ENCODE data around the gene PRRX2. TPM values are rescaled to one million over a fixed set of nuclear protein-coding genes. Genes with fewer than 3 reads are reported as not detected.
A peak's percentile ranks its signal among the peaks of the same experiment; 100 is the strongest.

Gene PRRX2
- total RNA-seq, 1 donor from 2014 or later = 10.1 TPM

GRCh38 chr9:129709438-129710168 lies 44.2 kb downstream of the PRRX2 start:
- Mint-ChIP-seq H3K36me3 (no peaks in the 10 kb centered on the region), H3K4me1 (peaks cover 30% of the 10 kb centered on the region), H3K27ac (peak overlapping the region; percentile 47), H3K27me3 (ENCODE audit: low read depth) (no peaks in the 10 kb centered on the region), H3K9me3 (no peaks in the 10 kb centered on the region), H3K4me3 (no peak overlapping the region)
- TF ChIP-seq CTCF (IDR thresholded peaks at IDR 0.05; ENCODE audit: unreplicated experiment) = no peak
- DNase-seq (ENCODE audit: low spot score in 2 of 2, unreplicated experiment in 2 of 2) = no peak

- no peak for DNase-seq (ENCODE audit: low spot score in 2 of 2, unreplicated experiment in 2 of 2)
- H3K4me1 Mint-ChIP-seq = peaks cover 30% of the 10 kb centered on the region
- H3K27me3 Mint-ChIP-seq (ENCODE audit: low read depth) = no peaks in the 10 kb centered on the region
- no peak for TF ChIP-seq CTCF (IDR thresholded peaks at IDR 0.05; ENCODE audit: unreplicated experiment)
- no peak overlapping the region for H3K27ac Mint-ChIP-seq
- no peak overlapping the region for H3K4me3 Mint-ChIP-seq
- H3K36me3 Mint-ChIP-seq = no peaks in the 10 kb centered on the region
- H3K9me3 Mint-ChIP-seq = no peaks in the 10 kb centered on the region
These were observed 44.7 kb downstream of the PRRX2 start for GRCh38 chr9:129710169-129710453.

- H3K27me3 Mint-ChIP-seq (ENCODE audit: low read depth) = no peaks in the 10 kb centered on the region
- peaks cover 30% of the 10 kb centered on the region for H3K4me1 Mint-ChIP-seq
- no peaks in the 10 kb centered on the region for H3K9me3 Mint-ChIP-seq
- DNase-seq (ENCODE audit: low spot score in 2 of 2, unreplicated experiment in 2 of 2) = no peak
- peak overlapping the region; percentile 71 for H3K27ac Mint-ChIP-seq
- no peak for TF ChIP-seq CTCF (IDR thresholded peaks at IDR 0.05; ENCODE audit: unreplicated experiment)
- no peaks in the 10 kb centered on the region for H3K36me3 Mint-ChIP-seq
- H3K4me3 Mint-ChIP-seq = peak overlapping the region; percentile 6
These were observed 47.4 kb downstream of the PRRX2 start for GRCh38 chr9:129712634-129713401.

GRCh38 chr9:129713402-129713679 lies 47.9 kb downstream of the PRRX2 start:
- DNase-seq (ENCODE audit: low spot score in 2 of 2, unreplicated experiment in 2 of 2) = no peak
- Mint-ChIP-seq H3K36me3 (no peaks in the 10 kb centered on the region), H3K27me3 (ENCODE audit: low read depth) (no peaks in the 10 kb centered on the region), H3K27ac (peak overlapping the region; percentile 71), H3K9me3 (no peaks in the 10 kb centered on the region), H3K4me3 (no peak overlapping the region), H3K4me1 (peaks cover 30% of the 10 kb centered on the region)
- TF ChIP-seq CTCF (IDR thresholded peaks at IDR 0.05; ENCODE audit: unreplicated experiment) = no peak

GRCh38 chr9:129714511-129715061 lies 49.1 kb downstream of the PRRX2 start:
- no peak for DNase-seq (ENCODE audit: low spot score in 2 of 2, unreplicated experiment in 2 of 2)
- peaks cover 2% of the 10 kb centered on the region for H3K27me3 Mint-ChIP-seq (ENCODE audit: low read depth)
- no peak overlapping the region for H3K27ac Mint-ChIP-seq
- H3K4me3 Mint-ChIP-seq = no peak overlapping the region
- no peaks in the 10 kb centered on the region for H3K9me3 Mint-ChIP-seq
- H3K4me1 Mint-ChIP-seq = peaks cover 23% of the 10 kb centered on the region
- no peak for TF ChIP-seq CTCF (IDR thresholded peaks at IDR 0.05; ENCODE audit: unreplicated experiment)
- no peaks in the 10 kb centered on the region for H3K36me3 Mint-ChIP-seq
